Measurements from ENCODE around the gene YWHAQ.
A peak's percentile ranks its signal among the peaks of the same experiment; 100 is the strongest.

YWHAQ gene

DNA sequence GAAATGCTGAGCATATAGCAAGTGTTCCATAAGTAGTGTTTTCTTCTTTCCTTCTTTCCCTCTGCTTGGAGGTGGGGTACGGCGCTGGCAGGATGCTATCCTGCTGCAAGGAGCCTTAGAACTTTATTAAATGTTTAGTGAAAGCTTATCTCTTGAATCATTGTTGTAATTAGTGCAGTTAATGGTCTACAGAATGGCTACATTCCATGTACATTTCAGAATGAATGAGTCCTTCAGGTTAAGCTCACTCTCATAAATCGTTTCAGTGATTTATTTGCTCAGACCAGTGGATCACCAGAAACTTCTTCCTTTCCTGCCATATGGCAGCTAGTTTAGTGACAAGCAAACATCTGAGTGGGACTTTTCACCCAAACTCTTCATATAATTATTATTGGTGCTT, 3.3 kb upstream of the YWHAQ start:
- no peak overlapping the region for H3K4me3 ChIP-seq (ENCODE audit: low read depth, low read length)
- TF ChIP-seq, protein P1, sequence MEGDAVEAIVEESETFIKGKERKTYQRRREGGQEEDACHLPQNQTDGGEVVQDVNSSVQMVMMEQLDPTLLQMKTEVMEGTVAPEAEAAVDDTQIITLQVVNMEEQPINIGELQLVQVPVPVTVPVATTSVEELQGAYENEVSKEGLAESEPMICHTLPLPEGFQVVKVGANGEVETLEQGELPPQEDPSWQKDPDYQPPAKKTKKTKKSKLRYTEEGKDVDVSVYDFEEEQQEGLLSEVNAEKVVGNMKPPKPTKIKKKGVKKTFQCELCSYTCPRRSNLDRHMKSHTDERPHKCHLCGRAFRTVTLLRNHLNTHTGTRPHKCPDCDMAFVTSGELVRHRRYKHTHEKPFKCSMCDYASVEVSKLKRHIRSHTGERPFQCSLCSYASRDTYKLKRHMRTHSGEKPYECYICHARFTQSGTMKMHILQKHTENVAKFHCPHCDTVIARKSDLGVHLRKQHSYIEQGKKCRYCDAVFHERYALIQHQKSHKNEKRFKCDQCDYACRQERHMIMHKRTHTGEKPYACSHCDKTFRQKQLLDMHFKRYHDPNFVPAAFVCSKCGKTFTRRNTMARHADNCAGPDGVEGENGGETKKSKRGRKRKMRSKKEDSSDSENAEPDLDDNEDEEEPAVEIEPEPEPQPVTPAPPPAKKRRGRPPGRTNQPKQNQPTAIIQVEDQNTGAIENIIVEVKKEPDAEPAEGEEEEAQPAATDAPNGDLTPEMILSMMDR (IDR thresholded peaks at IDR 0.05; ENCODE audit: borderline replicate concordance, insufficient read depth, low read depth, low read length) = no peak

DNA sequence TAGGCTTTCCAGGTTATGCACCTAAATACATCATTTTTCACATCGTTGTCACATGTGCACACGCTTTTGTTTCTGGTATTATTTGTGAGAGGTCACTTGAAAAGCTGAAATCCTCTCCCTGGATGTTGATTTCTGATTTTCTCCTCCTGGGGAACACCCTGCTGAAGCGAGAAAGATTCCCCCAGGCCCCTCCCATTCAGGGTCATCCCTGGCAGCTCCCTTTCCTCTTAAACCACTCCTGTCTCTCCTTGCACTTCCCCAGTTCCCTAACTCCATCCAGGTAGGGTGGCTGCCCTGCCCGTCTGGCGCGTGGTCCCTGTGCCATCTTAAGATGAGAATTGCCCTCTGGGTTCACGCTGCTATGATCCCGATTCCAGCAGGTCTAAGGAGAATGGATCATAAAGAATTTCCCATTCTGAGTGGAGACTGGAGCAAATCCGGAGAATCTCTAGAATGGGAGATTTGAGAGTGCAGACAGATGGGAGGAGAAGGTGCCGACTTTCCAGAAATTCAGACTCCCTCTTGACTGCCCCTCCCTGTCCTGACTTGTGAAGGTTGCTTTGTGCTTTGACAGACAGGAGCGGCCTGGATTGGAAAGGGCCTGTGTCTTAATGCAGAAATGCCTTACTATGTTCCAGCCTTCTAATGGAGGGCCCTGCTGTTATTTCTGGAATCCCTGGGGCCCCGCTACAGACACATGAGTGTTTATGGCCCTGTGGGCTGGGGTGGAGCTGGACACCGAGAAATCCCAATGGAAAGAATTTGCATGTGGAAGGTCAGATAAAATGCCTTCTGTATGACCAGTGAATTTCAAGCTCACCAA, 1.3 kb upstream of the YWHAQ start:
- H3K4me3 ChIP-seq (ENCODE audit: low read depth, low read length) = no peak overlapping the region
- TF ChIP-seq, protein P1 (IDR thresholded peaks at IDR 0.05; ENCODE audit: borderline replicate concordance, insufficient read depth, low read depth, low read length) = no peak

DNA sequence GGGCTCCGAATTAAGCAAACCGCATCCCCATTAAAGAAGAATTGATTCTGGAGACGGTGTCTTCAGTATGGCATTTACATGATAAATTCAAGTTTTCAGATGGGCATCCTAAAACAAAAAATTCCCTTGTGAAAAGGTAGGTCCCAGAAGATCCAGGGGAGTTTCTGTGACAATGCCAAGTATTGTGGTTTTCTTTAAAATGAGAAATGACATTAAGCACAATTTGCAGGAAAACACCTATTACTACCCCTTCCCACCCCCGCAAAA, 689 bp upstream of the YWHAQ start:
- TF ChIP-seq, protein P1 (IDR thresholded peaks at IDR 0.05; ENCODE audit: borderline replicate concordance, insufficient read depth, low read depth, low read length) = no peak
- no peak overlapping the region for H3K4me3 ChIP-seq (ENCODE audit: low read depth, low read length)

DNA sequence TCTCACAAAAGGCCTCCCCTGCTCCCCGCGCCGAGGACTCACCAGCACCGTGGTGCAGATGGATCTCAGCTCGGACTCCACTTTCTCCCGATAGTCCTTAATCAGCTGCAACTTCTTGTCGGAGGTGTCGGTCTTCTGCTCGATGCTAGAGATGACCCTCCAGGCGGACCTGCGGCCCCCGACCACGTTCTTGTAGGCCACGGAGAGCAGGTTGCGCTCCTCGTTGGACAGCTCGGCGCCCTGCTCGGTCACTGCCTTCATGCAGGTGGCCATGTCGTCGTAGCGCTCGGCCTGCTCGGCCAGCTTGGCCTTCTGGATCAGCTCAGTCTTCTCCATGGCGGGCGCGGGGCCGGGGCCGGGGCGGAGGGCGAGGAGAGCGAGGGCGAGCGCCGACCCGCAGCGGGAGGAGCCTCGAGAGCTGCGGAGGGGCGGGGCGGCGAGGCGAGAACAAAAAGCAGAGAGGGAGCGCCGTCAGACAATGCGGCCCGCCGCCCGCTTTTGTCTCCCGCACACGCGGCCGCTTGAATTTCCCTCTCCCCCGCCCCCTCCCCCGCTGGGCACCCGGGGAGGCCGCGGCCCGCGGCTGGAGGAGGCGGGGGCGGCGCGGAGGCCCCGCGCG, 571 bp downstream of the YWHAQ start:
- TF ChIP-seq, protein P1 (IDR thresholded peaks at IDR 0.05; ENCODE audit: borderline replicate concordance, insufficient read depth, low read depth, low read length) = no peak
- H3K4me3 ChIP-seq (ENCODE audit: low read depth, low read length) = peak overlapping the region; percentile 86

DNA sequence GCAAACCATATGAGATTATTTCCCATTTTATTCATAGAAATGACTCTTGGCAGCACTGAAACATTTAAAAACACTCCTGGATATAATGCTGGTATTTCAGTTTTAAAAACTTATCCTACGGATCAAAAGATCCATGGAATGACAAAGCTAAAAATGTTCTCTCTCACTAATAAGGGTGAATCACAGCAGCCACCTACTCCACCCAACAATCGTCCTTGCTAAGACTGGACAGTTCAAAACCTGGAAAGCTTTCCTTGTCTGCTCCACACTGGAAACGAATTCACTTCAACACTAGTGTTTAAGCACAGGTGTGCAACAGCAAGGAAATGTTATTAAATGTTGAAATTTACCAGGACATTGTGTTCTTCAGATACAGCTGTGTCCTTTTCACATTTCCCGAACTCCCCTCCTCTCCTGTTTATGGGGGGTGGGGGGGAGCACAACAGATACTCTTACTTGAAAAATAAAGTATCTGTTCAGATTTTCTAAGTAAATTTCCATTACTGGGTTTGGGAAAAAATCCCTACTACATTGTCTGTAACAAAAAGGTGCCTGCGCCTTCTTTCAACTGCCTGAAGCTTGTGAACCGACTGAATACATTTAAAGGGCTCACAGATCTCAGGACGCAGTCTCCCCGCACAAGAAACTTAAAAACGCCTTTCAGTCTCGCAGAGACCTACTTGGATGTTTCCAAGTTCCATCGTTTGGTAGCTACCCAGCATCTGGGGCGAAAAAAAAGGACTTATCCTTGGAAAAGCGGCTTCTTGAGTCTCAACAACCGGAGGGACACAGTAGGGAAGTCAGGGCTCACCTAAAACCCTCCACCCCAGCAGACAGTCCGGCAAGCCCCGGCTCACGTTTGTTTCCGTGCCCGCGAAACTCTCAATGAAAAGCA, 1.3 kb downstream of the YWHAQ start:
- TF ChIP-seq, protein P1 (IDR thresholded peaks at IDR 0.05; ENCODE audit: borderline replicate concordance, insufficient read depth, low read depth, low read length) = no peak
- H3K4me3 ChIP-seq (ENCODE audit: low read depth, low read length) = peak overlapping the region; percentile 86

DNA sequence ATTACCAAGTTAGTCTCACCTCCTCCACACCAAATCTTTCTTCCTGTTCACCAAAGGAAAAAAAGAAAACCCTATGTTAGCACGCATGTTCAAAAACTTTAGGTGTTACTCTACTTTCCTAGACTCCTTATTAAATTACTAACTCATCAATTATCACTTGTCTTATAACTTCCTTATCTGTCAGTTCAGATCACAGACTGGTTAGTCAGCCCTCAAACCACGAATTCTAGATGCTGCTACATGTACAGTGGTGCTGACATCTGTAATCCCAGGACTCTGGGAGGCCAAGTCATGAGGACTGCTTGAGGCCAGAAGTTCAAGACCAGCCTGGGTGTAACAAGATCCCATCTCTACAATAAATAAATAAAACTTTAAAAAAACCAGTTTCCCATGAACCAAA, 3.5 kb downstream of the YWHAQ start:
- TF ChIP-seq, protein P1 (IDR thresholded peaks at IDR 0.05; ENCODE audit: borderline replicate concordance, insufficient read depth, low read depth, low read length) = no peak
- H3K4me3 ChIP-seq (ENCODE audit: low read depth, low read length) = no peak overlapping the region

Data from GM12875 (cell line).